Kidney tubule cell (primary cell): Measurements from ENCODE around the gene KDM4B.

Experiments used
- DNase-seq: peaks from one replicate; pipeline ENCODE4 v3.0.0-alpha.2; 2018; ENCODE audit warnings: low spot score

KDM4B gene

DNA sequence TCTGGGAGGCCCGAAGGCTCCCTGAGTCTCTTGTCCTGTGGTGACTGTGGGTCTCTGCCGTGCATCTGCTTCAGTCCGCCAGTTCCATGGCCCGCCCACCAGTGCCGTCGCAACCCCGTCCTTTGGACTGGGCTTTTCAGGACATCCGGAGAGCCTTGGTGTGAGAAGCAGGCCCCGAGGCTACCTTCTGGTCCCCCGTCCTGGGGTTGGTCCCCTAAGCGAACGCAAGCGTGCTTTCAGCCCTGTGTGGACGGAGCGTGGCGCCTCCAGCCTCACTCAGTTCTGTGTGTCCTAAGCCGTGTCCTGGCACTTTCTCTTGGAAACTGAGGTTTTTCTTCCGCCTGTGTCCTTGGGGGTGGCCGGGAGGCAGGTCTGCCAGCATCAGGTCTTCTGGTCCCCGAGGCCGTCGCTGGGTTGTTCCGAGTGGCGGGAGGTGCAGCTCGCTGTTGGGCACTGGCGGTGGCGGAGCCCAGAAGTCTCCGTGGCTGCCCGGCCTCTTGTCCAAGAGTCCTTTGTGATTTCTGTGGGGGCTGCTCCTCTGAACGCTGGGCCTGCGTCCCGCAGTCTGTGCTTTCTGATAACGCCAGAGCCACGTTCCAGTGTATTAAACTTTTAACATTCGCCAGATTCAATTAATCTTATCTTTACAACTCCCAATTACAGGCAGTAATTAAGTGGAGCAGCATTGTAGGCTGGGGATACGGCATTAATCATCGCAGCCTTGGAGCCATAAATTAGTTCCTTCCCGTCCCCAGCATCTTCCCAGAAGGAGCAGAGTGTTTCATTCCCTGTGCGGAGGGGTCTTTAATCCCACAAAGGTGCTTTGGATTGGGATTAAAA, 99.5 kb downstream of the KDM4B start:
- no peak for DNase-seq

DNA sequence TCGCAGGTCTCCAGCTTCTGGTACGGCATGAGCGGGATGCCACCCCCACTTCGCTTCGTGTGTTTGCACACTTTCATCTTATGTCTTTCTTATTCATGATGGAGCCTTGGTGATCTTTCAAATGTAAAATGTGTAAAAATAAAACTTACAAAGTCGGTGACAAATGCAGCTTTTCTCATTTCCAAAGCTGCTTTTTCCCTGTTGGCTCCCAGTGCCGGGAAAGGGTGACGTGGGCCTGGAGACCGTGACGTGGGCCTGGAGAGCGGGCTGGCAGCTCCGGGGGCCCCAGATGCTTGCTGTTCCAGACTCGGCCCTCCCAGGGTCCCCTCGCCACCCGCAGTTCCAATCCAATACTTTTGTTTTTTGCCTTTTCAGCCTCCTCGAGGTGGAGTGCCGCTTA, 101.4 kb downstream of the KDM4B start:
- no peak for DNase-seq

DNA sequence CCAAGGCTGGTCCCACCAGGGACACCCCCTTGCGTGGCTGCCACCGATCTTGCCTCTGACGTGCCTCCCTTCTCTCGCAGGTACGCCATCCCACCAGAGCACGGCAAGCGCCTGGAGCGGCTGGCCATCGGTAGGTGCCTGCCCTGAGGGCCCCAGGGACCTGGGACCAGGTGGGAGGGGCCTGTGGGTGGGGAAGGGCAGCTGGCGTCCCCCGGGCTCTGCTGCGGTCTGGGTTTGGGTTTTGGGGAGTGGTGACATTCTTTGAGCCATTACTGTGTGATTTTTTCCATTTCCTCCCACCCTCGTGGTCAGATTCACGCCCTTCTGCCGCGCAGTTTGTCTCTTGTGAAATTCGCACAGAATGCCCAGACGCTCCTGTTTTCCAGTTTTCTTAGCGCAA, 102.0 kb downstream of the KDM4B start:
- no peak for DNase-seq

DNA sequence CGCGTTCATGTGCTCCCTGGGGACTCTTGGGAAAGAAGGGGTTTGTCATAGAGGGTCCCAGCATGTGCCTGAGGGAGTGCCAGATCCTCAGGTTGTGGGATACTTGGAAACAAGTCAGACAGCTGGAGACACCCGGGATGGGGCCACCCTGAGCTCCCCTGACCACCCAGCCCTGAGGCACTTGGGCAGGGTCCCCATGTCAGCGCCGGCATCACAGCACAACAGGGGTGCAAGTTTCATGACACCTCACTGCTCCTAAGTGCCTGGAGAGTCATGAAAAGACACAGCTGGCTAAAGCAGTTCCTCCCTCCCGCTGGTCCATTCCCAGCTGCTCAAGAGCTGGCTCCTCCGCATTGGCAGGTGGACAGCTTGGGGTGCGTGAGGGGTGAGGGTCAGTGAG, 102.7 kb downstream of the KDM4B start:
- no peak for DNase-seq

DNA sequence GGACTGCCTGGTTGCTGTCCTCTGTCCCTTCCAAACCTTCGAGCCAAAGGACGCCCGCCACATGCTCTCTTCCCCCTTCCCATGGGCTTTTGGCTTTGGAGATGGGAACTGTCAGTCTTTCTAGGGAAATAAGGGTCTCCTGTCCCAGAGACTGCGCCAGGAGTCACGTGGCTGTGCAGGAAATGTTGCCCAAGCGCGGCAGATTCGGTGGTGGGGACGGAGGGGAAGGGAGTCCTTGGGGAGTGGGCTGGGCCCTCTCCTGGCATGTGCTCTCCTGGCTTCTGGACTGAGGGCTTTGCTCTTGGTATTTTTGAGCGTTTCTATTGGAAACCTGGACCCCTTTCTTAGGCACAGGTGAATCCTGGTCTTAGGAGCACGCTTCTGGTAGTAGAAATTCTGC, 103.2 kb downstream of the KDM4B start:
- no peak for DNase-seq

DNA sequence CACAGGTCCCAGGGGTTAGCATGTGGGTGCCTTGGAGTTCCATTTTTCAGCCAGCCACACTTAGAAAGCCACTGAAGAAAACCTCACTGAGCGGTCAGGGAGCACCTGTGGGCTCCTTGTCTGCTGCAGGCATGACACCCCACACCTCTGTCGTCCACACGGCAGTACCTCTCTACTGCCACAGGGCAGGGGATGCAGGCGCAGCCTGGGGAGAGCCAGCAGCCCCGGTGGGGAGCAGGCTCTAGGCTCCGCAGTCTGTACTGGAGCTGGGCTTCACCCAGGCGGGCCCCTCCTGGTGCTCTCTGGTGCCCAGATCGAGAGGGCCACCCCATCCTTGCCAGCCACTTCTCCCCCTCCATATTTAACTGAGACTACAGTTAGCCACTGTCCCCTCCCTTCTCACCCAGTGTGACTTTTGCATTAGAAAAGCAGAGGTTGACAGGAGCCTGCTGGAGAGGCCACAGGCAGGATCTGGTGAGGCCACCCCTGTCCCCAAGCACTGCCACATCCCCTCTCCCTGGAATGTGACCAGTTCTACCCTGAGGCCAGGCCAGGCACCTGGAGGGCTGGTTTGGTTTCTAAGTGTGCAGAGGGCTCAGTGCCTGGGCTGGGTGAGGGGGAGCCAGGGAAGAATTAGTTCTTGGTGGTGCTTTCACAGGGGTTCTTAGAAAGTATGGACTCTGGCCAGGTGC, 104.4 kb downstream of the KDM4B start:
- DNase-seq: no peak

DNA sequence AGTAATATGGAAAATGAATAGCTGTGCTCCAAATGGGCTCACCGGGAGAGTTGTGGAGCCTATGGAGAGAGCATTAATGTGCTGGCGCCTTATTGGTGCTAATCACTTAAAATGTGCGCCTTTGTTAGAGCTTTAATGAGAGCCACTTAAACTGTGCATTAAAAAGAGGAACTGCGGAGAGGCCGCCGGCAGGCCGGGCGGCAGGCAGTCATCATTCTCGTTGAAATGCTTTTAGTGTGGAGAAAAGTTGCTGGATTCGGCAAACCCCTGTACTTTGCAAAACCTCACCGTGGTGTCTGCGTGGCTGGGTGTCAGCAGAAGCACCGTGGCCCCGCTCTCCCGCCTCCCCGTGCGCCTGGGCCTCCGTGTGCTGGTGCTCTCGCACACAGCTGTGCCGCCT, 105.5 kb downstream of the KDM4B start:
- DNase-seq: no peak

DNA sequence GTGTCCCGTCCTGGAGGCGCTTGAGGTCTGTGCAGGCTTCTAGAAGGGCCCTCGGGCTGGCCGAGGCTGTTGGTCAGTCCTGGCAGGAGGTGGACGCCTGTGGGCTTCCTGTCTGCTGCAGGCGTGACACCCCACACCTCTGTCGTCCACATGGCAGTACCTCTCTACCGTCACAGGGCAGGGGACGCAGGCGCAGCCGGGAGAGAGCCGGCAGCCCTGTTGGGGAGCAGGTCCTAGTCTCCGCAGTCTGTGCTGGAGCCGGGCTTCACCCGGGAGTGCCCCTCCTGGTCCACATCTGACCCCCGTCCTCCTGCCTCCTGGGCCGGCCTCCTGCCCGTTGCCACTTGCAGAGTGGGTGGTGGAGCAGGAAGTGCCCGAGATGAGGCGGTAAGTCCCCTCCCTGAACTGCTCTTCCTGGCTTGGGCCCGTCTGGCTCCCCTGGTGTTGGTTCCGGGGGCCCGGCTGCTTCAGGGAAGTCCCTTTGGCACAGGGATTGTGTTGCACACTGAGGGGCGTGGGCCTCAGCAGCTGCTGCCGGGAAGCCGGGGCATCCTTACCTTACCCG, 106.0 kb downstream of the KDM4B start:
- no peak for DNase-seq

DNA sequence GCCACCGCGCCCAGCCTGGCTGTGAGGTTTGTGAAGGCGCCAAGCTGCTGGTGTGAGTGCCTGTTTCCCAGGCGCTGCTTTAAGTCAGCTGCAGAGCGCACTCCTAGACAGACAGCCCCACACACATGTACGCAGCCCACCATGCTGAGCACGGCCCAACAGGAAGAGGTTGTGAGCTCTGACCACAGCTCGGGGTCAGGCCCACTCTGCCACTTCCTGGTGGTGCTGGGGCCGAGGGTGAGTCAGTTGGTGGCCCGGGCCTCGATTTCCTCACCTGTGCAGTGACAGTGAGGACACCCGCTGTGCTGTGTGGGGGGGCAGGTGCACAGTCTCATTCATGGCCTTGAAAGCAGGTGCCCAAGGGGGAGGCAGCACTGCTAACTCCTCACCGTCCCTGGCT, 106.7 kb downstream of the KDM4B start:
- no peak for DNase-seq

DNA sequence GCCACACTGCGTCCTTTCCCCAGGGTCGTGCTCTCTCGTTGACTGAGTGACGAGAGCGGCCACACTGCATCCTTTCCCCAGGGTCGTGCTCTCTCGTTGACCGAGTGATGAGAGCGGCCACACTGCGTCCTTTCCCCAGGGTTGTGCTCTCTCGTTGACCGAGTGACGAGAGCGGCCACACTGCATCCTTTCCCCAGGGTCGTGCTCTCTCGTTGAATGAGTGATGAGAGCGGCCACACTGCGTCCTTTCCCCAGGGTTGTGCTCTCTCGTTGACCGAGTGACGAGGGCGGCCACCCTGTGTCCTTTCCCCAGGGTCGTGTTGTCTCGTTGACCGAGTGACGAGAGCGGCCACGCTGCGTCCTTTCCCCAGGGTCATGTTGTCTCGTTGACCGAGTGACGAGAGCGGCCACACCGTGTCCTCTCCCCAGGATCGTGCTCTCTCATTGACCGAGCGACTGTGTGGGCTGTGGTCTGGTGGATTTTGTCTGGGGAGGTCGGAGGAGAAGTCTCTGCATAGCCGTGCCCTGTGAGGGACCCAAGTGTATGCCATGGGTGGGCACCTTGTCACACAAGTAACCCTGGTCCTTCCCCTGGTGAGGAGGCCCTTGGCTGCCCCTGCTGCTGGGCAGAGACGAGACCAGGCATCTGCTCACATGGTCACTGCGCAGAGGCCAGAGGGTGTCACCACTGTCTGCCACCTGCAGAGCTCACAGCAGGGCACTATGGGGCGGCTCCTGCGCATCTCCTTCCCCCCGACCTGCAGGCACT, 107.7 kb downstream of the KDM4B start:
- DNase-seq: no peak

DNA sequence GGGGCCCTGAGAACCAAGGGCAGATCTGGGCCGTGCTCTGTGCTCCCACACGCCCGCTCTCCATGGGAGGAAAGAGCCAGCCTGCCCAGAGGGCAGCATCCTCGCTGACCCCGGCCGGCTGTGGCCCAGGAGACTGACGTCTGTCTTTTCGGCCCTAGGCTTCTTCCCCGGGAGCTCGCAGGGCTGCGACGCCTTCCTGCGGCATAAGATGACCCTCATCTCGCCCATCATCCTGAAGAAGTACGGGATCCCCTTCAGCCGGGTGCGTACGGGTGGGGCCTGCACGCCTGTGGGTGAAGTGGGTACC, 108.2 kb downstream of the KDM4B start:
- no peak for DNase-seq

DNA sequence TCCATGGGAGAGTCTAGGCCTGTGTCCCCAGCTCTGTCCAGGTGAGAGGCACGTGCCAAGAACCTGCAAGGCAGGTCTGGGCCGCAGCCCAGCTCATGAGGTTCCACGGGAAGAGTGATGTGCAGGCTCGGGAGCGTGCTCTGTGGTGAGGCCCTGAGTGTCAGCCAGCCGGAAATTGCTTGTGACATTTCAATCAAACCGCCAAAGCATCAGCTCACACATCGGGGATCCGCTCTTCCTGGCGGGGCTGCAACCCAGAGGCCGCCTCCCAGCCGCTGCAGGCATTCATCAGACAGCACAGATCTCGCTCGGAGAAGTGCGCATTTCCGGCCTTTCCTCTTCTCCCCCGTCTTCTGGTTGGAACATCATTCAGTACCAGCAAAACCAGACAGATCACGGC, 109.3 kb downstream of the KDM4B start:
- DNase-seq: no peak

DNA sequence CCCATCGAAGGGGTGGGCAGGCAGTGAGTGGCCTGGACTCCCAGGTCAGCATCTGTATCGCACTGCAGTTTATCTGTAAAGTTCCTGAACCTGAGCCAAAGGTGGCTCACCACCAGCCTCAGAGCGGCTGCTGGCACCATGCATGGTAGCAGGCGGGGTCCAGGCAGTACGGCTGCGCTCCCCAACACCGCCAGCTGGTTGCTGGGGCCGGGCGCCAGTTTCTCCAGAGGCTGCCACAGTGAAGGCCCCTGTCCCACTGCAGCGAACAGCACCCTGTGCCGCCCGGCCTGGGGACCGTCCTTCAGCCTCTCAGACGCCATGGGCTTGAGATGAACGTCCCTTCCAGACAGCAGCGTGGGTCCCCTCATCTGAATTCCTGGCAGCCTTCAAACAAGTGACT, 109.8 kb downstream of the KDM4B start:
- DNase-seq: no peak

DNA sequence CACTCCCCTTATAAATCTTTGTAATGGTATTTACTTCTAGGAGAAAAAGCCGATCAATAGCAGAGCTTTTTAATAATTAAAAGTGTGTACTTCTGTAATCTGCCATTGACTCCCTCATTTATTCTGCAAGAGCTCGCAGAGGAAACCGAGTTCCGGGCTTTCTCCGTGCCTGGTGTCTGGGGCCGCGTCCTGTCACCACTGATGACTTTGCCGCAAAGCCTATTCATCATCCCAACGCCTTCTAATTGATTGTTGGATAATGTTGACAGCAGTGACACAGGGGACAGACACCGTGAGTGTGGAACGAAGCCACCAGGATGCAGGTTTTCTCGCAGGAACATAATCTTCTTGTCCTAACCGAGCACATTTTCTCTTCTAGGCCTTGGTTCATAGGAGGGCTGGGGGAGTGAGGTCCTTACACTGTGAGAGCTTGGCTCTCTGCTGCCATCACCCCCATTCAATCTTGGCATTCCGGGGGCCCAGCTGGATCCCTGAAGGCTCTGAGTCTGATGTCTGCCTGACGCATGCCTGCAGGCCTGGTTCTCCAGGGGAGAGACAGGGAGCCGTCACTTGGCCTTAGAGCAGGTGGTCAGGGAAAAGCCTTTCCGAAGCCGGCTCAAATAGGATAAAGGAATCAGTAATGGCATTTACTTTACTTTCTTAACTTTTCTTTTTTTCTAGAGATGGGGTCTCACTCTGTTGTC, 110.3 kb downstream of the KDM4B start:
- DNase-seq: no peak

DNA sequence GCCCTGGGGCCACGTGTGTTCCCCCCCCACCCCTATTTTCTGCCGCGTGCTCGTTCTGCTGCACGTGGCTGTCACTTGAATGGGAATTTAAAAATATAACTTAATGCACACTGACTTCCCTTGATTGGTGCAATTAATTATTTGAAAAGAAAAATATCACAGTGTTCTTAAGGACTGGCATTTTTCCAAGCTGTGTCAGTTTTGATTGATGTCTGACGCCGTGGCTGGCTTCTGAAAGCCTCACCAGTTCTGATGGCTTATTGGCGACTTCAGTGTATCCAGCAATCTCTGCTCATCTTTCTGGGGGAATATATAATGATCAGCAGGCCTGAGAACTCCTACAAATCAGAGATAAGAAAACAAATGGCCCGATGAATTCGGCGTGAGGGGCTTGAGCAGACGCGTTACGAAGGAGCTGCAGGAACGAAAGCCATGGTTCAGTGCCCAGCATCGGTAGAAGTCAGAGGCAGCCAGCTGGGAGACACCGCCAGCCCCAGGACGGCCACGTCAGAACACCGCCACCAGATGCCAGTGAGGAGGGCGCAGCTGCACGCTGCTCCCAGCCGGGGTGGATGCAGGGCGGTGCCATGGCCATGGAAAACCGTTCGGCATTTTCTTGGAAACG, 111.2 kb downstream of the KDM4B start:
- DNase-seq: no peak

DNA sequence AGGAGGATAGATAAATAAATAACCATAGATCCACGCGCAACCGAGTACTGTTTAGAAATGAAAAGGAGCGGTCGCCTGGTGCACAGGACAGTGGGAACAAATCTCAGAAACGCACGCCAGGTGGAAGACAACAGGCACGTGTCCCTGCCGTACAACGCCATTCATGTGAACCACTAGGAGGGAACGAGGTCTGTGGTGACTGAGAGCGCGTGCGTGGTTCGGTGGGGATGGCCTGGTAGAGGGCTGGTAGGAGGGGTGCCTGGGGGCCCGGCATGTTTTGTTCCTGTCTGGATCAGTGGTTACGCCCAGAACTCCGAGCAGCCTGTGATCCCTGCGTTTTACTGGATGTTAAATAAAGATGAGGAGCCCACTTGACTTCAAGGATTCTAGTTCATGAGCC, 111.9 kb downstream of the KDM4B start:
- DNase-seq: no peak

DNA sequence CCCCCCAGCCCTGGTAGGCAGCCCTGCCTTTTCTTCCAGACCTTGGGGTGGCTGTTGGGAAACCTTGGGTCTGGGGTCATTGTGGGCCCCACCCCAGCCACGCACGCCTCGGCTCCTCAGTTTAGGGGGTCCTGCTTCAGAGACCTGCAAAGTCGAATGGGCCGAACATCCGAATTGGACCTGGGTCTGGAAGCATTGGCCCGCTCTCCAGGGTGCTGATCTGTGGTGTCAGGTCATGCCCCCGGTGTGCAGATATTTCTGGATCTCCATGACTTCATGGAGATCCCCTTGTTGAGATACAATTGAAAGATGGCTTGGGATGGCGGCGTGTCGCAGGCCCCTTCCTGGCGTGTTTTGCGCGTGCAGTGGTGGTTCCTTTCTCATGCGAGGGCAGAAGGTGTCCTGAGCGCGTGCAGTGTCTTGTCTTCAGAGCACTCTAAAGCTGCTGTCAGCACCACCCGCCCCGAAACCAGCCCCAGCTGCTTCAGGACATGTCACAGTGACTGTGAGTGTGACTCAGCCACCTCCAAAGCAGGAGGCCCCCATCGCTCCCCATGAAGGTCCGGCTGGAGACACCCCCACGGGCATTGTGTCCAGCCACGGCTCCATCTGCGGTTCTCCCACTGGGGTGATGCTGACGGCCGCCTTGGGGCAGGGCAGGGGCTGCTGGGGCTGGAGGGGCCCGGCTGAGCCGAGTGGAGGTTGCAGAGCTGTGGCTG, 112.7 kb downstream of the KDM4B start:
- no peak for DNase-seq

DNA sequence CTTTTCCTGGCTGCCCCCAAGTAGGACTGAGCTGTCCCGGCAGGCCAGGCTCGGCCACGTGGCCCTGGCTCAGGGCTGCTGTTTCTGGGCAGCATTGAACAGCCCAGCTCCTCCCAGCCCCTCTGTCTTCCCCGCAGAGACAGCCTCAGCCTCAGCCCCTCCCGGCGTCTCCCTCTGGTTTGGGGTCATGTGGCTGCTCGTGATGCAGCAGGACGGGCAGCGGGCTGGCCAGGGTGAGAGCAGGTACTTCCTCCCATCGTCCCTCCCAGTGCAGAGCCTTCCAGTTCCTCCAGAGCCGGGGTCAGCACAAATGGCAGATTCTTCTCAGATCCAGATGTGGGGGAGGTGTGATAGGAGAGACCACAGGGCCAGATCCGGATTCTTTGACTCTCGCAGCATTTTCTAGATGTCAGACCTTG, 114.6 kb downstream of the KDM4B start:
- DNase-seq: no peak

DNA sequence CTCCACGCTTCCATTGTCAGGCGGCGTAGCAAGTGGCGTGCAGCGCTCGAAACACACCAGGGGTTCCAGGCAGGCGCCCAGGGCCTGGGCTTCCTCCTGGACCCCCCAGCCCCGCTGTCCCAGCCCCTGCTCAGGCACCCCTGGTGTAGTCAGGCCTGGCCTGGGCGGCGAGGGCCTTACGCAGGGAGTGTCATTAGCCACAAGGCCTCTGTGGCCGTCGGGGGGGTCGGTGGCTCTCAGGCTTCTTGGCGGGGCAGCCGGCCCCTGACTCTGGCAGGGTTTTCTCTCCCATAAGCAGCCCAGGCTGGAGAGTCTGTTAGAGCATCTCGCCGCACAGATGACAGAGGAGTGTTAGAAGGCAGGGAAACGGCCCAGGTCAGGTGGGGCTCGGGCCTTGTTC, 116.7 kb downstream of the KDM4B start:
- DNase-seq: no peak

DNA sequence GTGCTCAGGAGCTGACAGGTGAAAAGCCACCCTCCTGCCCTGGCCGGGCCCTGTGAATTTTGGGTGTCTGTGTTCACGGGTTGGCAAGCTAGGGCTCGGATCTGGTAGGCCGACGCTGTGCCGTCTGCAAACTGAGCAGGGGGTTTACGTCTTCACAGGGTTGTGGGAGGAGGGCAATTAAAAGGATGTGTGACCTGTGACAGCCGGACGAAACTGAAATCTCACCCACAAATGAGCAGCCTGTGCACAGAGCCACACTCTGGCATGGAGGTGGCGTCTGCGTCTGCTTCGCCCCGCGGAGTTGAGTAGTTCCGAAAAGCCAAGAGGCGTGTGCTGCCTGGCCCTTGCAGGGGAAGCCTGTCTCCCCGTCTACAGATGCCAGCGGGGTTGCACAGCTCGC, 117.3 kb downstream of the KDM4B start:
- DNase-seq: no peak
